Stimulated activated CD8-positive, alpha-beta memory T cell treated with anti-CD3 and anti-CD28 coated beads, Interleukin-4, amount 100 ng/mL, for 4 hours (primary cell): ENCODE measurements around the gene ONECUT2.
"Not testable (repeated sequence)": the region's sequence is repeated elsewhere in the genome, so short reads cannot be mapped to it uniquely, and the experiment has no call there.

Experiments
- DNase-seq, 2 donors: peaks; one replicate each; pipeline ENCODE4 v3.0.0-alpha.2; 2020; ENCODE audit warnings: low read depth in 2 of 2, low spot score in 1 of 2

ONECUT2 gene

DNA sequence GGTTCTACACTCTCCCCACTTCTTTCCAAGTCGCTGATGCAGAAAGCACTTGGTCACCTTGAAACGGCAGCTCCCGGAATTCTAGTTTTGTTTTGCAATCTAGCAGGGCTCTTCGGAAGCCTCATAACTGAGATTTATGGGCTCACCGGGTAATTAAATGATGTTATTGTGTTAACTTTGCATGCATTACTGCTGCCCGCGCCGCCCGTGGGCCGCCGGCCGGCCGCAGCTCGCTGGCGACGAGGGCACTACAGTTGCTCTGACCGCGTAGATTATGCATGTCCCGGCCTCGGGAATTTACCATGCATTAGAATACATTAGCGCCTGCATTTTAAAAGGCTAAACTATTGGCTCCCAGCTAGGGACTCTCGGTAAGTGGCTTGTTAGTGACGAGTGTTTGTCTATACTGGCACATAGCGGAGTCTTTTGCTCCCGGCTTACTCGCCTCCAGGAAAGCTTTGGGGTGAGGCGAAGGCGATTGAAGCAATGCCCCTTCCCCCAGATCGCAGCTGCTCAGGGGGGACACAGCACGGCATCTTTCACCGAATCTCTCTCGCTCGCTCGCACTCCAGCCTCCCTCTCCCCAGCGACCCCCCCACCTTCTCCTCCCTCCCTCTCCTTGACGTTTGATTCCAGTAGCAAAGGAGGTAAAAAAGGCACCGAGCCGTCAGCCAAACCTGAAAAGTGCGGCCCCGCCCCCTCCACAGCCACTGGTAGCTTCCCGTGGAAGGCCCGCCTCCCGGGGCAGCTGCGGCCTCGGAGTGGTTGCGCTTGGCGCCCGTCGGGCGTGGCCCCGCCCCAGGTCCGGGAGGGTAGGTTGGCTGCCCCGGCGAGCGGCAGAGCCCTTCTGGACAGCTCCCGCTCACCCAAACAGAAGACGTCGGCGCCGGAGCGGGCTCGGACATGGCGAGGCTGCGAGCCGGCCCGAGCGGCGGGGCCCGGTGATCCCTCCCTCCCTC lies at the start of gene ONECUT2:
Gene ONECUT2 (plus strand): TSS at position 839 of the 959 bp plus-strand sequence. CDS start 343 bp downstream, outside the sequence.
- peak in 1 of 2 donors; percentile 12 for DNase-seq

DNA sequence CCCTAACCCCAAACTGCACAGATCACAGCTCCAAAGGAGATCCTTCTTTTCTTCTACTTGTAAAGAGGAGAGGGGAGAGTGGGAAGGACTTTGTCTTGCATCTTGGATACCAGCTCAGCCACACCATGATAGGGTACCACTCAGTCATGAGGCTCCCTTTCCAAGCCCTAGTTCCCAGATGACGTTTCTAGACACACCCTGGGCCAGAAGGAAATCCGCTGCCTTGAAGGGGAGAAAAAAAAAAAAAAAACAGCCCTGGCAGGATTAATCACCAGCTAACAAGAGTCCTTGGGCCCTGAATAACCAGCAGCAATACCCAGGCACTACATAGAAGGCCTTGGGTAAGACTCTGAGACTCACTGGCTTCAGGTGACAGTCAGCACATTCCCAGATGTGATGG lies 45.9 kb upstream of the ONECUT2 start:
- DNase-seq: no peak

DNA sequence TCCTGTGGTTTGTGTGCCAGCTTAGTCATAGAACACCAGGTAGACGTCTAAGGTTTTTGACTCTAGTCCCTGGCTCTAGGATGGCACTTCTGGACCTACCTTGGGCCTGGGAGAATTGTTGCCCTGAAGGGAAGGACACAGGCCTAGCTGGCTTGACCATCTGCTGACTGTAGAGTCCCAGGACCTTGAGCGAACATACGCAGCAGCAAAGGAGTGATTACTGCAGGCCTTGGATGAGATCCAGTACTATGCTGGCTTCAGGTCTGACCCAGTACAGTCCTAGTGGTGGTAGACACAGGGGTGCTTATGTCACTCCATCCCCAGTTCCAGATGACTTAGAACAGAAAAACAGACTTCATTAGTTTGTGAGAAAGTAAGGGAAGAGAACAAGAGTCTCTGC lies 45.1 kb upstream of the ONECUT2 start:
- DNase-seq: no peak

DNA sequence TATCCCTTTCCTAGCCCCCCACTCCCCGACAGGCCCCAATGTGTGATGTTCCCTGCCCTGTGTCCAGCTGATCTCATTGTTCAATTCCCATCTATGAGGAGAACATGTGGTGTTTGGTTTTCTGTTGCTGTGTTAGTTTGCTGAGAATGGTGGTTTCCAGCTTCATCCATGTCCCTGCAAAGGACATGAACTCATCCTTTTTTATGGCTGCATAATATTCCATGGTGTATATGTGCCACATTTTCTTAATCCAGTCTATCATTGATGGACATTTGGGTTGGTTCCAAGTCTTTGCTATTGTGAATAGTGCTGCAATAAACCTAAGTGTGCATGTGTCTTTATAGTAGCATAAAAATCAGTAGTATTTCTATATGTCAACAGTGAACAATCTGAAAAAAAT lies 40.4 kb upstream of the ONECUT2 start:
- DNase-seq: not testable (repeated sequence)

DNA sequence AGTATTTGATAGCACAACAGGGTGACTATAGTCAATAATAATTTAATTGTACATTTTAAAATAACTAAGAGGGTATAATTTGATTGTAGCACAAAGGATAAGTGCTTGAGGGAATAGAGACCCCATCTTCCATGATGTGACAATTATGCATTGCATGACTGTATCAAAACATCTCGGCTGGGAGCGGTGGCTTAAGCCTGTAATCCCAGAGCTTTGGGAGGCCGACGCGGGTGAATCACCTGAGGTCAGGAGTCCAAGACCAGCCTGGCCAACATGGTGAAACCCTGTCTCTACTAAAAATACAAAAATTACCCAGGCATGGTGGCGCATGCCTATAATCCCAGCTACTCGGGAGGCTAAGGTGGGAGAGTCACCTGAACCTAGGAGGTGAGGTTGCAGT lies 38.3 kb upstream of the ONECUT2 start:
- not testable (repeated sequence) for DNase-seq

DNA sequence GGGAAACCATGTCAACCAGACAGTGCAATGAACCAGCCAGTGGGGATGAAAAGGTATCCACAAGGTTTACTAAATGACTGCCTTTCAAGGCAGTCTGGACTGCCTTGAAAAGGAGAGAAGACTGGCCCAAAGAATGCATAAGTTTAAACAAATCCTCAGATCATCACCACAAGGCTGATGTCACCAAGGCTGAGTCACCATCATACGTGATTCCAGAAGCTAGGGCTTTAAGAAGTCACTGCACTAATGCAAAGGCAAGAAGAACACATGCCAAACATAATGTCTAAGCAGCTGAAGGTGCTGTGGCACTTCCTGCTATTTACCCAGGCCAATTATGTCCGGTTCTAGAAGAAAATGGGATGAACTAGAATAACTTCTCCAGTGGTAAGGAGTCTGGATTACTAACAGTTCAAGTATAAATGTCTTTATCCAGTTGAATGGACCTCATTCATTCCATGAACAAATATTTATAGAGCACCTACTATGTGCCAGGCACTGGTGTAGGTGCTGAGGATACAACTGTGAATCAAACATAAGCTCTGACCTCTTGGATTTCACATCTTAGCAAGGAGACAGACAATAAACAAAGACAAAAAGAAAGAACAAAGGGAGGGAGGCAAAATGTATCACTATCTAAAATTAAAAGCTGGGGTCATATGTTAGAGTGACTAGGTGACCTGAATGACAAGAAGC lies 37.6 kb upstream of the ONECUT2 start:
- no peak for DNase-seq

DNA sequence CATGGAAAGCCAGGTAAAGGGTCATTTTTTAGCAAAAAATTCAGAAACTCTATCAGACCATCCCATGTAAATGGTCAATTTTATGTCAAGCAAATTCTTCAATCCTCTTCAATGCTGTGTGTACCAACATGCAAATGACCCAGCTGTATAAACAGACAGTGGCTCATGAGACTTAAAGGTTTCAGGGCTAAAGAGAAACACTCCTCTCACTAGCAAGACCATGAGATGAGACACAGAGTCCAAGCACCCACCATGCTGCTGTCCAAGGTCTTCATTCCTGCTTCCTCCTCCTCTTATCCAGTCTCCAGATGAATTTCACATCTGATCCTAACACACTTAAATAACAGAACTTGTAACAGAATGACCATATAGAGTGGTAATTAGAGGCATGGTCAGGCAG lies 30.8 kb upstream of the ONECUT2 start:
- DNase-seq: no peak

DNA sequence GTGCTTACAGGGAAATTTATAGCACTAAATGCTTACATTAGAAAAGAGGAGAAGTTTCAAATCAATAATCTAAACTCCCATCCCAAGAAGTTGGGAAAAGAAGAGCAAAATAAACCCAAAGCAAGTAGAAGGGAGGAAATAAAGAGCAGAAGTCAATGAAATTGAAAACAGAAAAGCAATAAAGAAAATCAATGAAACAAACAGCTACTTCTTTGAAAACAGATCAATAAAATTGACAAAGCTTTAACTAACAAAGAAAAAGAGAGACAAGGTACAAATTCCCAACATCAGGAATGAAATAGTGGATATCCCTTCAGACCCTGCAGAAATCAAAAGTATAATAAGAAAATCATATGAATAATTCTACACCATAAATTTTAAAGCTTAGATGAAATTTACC lies 25.5 kb upstream of the ONECUT2 start:
- DNase-seq: no peak

DNA sequence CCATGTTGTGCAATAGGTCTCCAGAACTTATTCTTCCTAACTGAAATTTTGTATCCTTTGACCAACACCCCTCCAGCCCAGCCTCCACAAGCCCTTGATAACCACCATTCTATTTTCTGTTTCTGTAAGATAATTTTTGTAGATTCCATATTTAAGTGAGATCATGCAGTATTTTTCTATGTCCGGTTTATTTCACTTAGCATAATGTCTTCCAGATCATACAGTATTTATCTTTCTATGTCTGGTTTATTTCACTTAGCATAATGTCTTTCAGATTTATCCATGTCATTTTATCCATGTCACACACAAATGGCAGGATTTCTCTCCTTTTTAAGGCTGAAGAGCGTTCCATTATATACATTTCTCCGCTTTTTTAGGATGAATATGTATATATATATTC lies 24.4 kb upstream of the ONECUT2 start:
- no peak for DNase-seq

DNA sequence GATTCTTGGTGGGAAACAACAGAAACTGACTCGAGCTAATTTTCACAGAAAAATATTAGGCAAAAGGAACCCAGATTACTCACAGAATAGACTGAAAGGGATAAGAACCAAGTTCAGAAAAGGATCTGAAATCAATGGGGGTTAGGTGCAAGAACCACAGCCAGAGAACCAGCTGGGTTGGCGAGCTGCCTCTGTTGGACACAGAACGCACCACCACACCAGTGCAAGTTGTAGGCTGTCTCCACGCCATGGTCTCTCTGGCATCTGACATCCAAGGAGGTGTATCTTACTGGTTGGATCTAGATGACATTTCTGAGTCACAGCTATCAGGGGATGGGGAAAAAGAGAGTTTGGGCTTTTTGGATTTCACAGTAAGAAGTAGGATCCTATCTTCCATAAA lies 18.6 kb upstream of the ONECUT2 start:
- no peak for DNase-seq

DNA sequence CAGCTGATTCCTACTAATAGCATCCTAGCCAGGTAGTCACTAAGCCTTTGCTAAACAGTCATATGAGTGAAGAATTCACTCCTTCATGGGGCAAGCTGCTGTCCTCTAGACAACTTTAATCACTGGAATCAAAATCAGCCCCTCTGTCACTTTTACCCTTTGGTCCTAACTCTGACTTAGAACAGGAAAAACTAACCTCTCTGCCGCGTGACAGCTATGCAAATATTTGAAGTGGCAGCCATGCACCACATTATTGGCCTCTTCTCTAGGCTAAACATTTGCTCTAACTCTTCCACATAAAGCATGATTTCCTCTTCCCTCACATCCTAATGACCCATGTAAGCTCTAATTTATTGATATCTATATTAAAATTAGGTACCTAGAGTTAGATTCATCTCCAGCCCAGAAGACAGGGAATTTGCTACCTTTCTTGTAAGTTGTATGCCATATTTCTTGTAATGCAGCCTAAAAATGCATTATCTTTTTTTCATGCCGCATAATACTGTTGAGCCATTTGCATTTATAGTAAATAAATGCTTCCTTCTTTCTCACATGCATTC lies 12.8 kb upstream of the ONECUT2 start:
- DNase-seq: no peak

DNA sequence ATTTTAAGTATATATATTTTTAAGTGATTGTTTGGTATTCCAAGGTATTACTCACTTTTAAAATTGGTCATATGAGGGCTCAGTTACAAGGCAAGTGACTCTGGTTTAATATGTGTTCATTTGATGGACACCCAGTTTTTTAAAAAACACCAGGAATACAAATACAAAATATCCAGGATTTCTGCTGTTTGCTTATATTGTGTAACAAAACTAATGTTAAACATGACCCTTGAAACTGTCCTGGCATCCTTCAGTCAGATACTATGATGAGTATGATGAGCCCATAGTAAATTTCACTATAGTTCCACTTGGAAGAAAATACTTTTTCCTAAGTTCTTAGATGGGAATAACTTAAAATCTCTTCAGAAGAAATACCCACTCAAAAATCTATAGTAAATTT lies 11.4 kb upstream of the ONECUT2 start:
- no peak for DNase-seq

DNA sequence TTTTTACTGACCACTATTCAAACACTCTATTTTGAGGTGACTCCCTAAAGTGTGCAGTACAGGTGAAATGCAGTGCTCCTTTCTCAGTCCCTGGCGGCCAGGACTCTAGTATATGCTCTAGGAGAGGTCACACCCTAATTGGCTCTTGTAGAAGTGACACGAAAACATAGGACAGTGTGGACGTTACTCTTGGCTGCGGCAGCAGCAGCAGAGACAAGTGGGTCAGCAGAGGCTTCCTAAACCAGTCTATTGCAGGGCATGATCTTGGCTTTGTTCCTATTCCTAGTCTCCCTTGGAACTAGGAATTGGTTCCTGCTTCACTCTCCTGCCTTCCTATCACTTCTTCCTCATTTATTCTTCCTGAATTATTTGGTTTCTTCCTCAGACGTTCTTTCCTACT lies 10.1 kb upstream of the ONECUT2 start:
- no peak for DNase-seq

DNA sequence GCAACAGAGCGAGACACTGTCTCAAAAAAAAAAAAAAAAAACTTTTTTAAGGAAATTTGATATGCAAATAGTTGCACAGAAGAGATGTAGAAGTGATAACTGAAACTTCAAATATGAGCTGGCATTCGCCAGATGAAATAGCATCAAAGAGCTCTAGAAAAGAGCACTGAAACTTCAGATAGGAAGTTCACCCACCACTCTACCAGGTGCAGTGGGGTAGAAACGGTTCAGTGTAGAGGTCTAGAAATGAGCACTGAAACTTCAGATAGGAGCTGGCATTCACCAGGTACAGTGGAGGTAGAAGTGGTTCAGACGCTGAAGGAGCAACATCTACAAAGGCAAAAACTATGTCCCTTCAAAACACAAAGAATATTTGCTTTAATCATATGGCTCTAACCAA lies 9.0 kb upstream of the ONECUT2 start:
- no peak for DNase-seq

DNA sequence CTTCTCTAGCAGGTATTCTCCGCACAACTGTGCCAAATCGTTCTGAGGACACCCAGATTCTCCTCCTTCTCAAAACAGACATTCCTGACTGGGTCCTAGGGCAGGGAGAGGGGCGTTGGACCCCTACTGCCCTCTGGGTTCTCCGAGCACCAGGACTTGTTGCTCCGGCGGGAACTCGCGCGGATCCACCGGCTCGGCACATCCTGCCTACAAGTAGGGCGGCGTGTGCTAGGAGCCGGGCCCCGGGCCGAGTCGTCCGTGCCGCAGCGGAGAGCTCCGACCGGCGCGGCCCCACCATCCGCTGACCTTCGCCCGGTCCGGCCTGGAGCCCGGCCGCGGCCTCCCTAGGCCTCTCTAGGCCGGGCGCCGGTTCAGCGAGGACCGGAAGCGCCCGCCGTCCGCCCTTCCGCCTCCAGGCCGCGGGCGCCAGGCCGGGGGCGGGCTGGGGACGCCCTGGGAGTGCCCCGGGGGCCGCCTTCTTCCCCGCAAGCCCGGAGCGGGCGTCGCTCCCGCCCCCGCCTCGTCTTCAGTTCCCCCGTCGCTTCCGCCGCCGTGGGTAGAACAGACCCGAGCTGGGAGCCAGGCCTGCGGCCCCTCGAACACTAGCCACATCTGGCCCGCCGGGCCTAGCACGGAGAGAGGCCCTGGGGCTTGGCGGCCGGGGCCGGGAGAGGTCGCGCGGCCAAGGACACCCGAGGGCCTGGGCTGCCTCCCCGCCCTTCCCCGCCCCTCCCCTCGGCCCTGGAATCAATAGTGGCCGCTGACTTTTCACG lies 7.6 kb upstream of the ONECUT2 start:
- DNase-seq: no peak

DNA sequence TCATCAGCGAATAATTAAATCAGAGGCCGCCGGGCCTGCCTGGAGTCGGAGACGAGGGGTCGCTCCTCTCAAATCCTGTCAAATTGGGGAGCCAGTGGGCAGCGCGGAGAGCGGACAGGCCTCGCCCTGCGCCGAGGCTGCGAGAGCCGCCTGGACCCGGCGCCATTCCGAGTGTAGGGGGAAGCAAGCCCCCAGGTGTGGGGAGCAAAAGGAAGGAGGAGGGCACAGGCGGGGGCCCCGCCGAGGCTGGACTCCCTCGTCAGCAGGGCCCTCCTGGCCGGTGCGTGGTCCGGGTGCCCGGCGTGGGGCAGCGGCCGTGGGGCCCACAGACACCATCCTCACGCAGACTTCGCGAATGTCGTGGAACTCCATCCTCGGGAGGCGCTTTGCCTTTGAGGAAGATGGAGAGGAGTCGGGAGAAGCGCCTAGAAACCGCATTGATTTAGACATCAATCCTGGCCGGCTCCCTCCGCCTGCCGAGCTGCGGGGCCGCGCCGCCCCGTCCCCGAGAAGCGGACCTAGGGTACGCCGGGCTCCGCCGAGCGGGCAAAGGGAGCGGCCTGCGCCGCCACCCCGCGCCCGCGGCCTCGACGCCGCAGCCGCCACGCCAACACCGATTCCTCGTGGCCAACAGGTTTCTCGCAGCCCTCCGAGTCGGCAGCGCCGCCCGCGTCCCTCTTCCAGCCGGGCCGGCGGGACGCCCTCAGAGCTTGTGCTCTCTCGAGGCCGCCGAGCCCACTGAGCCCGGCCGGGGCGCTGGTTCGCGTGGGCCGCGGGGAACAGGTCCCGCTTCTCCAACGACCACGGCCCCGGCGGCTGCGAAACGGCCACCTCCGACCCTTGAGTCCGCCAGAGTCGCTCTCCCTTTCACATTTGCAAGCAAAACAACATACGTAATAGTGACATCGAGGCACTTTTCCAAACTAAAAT lies 6.7 kb upstream of the ONECUT2 start:
- no peak for DNase-seq

DNA sequence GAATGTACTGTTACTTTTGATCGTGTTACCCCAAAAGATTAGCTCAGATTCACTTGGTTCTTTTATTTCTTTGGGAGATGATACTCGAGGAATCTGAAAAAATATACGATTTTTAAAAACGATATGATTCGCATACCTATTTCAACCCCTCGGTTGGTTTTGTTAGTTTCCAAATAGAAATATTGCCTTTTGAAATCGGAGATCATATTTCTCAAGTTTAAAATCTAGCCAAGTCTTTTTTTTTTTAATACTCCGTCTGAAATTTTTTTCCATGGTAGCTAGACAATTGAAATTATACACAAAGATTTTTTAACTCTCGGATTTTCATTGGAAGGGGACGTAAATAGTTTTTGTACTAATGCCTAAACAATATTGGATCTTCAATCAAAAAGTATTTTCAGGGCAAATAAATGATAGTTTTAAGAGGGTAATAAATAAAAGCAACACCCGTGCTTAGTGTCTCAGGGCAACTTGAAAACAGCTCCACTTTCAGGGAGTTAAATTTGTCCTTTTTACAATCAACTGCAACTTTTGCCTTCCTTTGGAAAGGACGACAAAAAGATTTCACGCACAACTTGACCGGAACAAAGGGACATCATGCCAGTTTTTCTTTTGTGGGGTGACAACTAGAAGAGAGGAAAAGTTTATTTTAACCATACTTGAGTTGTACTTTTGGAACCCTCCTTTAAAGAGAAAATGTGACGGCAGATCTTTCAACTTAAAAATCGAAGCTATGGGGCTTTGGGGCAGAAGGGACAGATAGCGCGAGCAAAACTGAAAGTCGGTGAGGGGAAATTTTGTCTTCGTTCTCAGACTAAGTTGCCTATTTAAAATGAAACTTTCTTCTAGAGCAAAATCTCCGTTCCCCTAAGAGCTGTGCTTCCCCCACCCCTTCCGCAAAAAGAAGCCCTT lies 5.8 kb upstream of the ONECUT2 start:
- no peak for DNase-seq

DNA sequence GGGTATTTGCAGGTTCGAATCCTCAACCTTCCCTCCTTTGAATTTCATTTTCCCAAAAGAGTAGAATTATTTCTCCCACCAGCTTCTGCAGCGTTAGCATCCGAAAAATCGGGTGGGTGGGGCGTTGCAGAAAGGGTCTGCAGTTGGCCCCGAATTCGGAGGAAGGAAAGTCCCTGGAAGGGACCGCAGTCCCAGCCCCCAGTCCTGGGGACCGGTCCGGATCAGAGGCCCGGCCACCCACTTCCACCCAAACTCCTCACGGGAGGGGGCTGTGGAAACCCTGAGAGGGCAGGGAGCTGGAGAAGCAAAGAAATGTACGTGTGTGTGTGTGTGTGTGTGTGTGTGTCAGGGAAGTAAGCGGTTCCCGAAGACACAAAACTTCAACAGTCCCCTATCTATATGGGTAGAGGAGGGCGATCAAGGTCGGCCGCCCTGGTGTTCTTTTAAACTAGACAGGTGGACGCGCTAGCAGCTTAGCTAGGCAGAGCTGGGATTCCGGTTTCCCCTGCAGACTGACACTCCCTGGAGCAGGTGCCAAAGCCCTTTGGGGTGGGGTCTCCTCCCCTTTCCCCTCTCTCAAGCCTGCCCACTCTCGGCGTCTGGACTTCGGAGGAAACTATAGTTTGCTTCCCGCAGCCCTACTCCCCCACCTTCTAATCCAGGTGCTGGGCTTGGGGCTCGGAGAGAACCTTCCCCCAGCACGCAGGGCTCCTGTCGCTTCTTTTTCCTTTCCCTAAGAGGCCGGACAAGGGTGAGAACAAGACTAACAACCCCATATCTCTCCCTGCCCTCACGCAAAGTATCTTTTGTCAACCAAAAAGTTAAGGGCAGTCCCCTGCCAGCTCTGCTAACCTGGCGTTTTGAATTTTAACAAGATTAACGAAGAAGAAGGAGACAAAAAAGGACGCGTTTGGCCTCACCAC lies 4.8 kb upstream of the ONECUT2 start:
- no peak for DNase-seq
